HepG2 (cell line): ENCODE measurements around the gene SRF. TPM values are rescaled to one million over a fixed set of nuclear protein-coding genes. Genes with fewer than 3 reads are reported as not detected.

Source experiments
- ARNT ChIP-seq: fragments of 450-650 bp; IDR thresholded peaks from 2 replicates; pipeline ENCODE4 v1.6.1; 2017
- KDM6A ChIP-seq: IDR thresholded peaks from 2 replicates; pipeline ENCODE4 v1.6.1; 2016; ENCODE audit warnings: low read depth
- SP140L ChIP-seq: sonication (generic); formaldehyde crosslinking; IDR thresholded peaks from 2 replicates; pipeline ENCODE4 v1.4.0; 2020; ENCODE audit warnings: missing genetic modification reagents, borderline replicate concordance
- SP5 ChIP-seq: IDR thresholded peaks from 2 replicates; pipeline ENCODE4 v1.6.1; 2016; ENCODE audit warnings: low read depth, borderline replicate concordance
- TAF1 ChIP-seq: sonication (generic); formaldehyde crosslinking; IDR thresholded peaks from 2 replicates; pipeline ENCODE4 v1.4.0; 2020; ENCODE audit warnings: missing genetic modification reagents
- ZNF10 ChIP-seq: sonication (generic); formaldehyde crosslinking; IDR thresholded peaks from 2 replicates; pipeline ENCODE4 v1.4.0; 2020; ENCODE audit warnings: mild to moderate bottlenecking, low read depth, missing genetic modification reagents, borderline replicate concordance
- ZNF260 ChIP-seq: sonication (generic); formaldehyde crosslinking; IDR thresholded peaks from 2 replicates; pipeline ENCODE4 v1.4.0; 2020; ENCODE audit warnings: missing genetic modification reagents, low read depth, mild to moderate bottlenecking, borderline replicate concordance
- ZNF329 ChIP-seq: sonication (generic); formaldehyde crosslinking; IDR thresholded peaks from 2 replicates; pipeline ENCODE4 v1.9.0; 2021; ENCODE audit warnings: low read depth, mild to moderate bottlenecking, missing genetic modification reagents
- ZNF343 ChIP-seq: sonication (generic); formaldehyde crosslinking; IDR thresholded peaks from 2 replicates; pipeline ENCODE4 v1.4.0; 2020; ENCODE audit warnings: mild to moderate bottlenecking, missing genetic modification reagents
- polyA plus RNA-seq, 8 experiments: library from polyadenylated mRNA; depleted of rRNA in 3 of 8; stranded (reverse) in 7 of 8; unstranded in 1 of 8; fragments of >200 nt; fragmentation: Illumina TruSeq in 4 of 8; extraction: Trizol in 4 of 8; gene quantifications; 2 replicates each; pipeline versions ENCODE4 v1.2.1 to v1.2.3, GENCODE V29; 2011 to 2016; ENCODE audit warnings: low read depth in 4 of 8, missing spikeins in 1 of 8, mixed read lengths in 1 of 8; ENCODE audit not compliant: insufficient read depth in 1 of 8
- total RNA-seq, 5 experiments: library from RNA; depleted of rRNA; stranded (reverse); fragments of >200 nt; fragmentation: Illumina TruSeq; extraction: Trizol; gene quantifications; 2 replicates each; pipeline ENCODE4 v1.2.3, GENCODE V29; 2016; ENCODE audit warnings: low read depth in 1 of 5
- TF ChIP-seq, protein P1 (sequence below): sonication (generic); formaldehyde crosslinking; IDR thresholded peaks from 2 replicates; pipeline ENCODE4 v1.8.0; 2022; ENCODE audit warnings: mild to moderate bottlenecking, missing genetic modification reagents, moderate library complexity
- TF ChIP-seq, protein P2 (sequence below): sonication (generic); formaldehyde crosslinking; IDR thresholded peaks from 2 replicates; pipeline ENCODE4 v1.8.1; 2023; ENCODE audit warnings: mild to moderate bottlenecking, missing genetic modification reagents
- TF ChIP-seq, protein P3 (sequence below): sonication (generic); formaldehyde crosslinking; IDR thresholded peaks from 2 replicates; pipeline ENCODE4 v1.4.0; 2020; ENCODE audit warnings: mild to moderate bottlenecking, missing genetic modification reagents
- TF ChIP-seq, protein P4 (sequence below): sonication (generic); formaldehyde crosslinking; IDR thresholded peaks from 2 replicates; pipeline ENCODE4 v1.4.0; 2020; ENCODE audit warnings: missing genetic modification reagents, mild to moderate bottlenecking, borderline replicate concordance
- TF ChIP-seq, protein P5 (sequence below): IDR thresholded peaks from 2 replicates; pipeline ENCODE4 v1.6.1; 2016; ENCODE audit warnings: missing biosample characterization, missing genetic modification reagents, low read depth

The SRF gene
- total and polyA plus RNA-seq, 2 of the 13 experiments (the other 11 are each of a cell fraction or from before 2014, with no cell fraction given): 25.5 to 44.1 TPM

DNA sequence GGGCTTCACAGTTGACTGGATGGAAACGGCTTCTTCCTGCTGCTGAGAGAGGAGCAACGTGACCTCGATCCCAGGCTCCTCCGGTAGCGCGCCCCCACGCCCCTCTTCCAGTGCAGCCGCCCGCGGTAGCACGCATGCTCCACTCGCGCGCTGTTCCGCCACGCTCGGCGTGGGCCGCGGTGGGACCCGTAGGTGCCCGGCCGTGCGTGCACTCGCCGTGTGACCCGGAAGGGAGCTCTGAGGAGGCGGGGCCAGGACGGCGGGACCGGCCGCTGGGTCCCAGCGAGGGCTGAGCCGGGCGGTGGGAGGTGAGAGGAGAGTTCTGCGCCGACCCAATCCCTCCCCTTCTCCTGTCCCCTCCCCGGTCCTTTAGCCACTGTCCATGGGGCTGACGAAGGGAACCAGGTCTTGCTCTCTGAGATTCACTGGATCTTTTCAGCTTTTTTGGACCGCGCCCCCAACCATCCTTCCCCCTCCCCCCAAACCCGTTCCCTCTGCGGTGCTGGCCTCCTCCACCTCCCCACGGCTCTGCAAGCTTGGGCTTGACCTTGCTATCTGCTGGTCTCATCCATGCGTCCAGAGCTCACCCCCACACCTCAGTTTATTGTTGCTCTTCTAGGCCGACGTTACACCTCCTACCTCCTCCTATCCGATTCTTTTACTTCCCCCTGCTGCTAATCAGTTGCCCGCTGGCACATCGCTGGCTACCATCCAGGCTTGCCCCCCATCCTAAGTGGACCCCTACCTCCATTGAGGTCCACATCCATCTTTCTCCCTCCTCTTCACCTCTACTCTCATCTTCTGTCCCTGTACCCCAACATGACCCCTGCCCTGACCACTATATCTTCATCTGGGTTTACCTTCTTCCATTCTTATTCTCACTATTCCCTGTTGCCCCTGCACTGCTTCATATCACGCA lies 11.1 kb downstream of the SRF start, which contains the start of gene CUL9 (continued):
- TF ChIP-seq, protein P1, sequence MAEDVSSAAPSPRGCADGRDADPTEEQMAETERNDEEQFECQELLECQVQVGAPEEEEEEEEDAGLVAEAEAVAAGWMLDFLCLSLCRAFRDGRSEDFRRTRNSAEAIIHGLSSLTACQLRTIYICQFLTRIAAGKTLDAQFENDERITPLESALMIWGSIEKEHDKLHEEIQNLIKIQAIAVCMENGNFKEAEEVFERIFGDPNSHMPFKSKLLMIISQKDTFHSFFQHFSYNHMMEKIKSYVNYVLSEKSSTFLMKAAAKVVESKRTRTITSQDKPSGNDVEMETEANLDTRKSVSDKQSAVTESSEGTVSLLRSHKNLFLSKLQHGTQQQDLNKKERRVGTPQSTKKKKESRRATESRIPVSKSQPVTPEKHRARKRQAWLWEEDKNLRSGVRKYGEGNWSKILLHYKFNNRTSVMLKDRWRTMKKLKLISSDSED (CRISPR knock-in tag): no peak
- no peak for TF ChIP-seq SP140L
- peak; percentile 96 for TF ChIP-seq ZNF343 (CRISPR knock-in tag)
- no peak for TF ChIP-seq KDM6A (CRISPR knock-in tag)
- TF ChIP-seq, protein P2, sequence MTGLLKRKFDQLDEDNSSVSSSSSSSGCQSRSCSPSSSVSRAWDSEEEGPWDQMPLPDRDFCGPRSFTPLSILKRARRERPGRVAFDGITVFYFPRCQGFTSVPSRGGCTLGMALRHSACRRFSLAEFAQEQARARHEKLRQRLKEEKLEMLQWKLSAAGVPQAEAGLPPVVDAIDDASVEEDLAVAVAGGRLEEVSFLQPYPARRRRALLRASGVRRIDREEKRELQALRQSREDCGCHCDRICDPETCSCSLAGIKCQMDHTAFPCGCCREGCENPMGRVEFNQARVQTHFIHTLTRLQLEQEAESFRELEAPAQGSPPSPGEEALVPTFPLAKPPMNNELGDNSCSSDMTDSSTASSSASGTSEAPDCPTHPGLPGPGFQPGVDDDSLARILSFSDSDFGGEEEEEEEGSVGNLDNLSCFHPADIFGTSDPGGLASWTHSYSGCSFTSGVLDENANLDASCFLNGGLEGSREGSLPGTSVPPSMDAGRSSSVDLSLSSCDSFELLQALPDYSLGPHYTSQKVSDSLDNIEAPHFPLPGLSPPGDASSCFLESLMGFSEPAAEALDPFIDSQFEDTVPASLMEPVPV (CRISPR knock-in tag): peak; percentile 83; the same call in 1 of the 2 replicates
- TF ChIP-seq ZNF329: no peak
- TF ChIP-seq, protein P3, sequence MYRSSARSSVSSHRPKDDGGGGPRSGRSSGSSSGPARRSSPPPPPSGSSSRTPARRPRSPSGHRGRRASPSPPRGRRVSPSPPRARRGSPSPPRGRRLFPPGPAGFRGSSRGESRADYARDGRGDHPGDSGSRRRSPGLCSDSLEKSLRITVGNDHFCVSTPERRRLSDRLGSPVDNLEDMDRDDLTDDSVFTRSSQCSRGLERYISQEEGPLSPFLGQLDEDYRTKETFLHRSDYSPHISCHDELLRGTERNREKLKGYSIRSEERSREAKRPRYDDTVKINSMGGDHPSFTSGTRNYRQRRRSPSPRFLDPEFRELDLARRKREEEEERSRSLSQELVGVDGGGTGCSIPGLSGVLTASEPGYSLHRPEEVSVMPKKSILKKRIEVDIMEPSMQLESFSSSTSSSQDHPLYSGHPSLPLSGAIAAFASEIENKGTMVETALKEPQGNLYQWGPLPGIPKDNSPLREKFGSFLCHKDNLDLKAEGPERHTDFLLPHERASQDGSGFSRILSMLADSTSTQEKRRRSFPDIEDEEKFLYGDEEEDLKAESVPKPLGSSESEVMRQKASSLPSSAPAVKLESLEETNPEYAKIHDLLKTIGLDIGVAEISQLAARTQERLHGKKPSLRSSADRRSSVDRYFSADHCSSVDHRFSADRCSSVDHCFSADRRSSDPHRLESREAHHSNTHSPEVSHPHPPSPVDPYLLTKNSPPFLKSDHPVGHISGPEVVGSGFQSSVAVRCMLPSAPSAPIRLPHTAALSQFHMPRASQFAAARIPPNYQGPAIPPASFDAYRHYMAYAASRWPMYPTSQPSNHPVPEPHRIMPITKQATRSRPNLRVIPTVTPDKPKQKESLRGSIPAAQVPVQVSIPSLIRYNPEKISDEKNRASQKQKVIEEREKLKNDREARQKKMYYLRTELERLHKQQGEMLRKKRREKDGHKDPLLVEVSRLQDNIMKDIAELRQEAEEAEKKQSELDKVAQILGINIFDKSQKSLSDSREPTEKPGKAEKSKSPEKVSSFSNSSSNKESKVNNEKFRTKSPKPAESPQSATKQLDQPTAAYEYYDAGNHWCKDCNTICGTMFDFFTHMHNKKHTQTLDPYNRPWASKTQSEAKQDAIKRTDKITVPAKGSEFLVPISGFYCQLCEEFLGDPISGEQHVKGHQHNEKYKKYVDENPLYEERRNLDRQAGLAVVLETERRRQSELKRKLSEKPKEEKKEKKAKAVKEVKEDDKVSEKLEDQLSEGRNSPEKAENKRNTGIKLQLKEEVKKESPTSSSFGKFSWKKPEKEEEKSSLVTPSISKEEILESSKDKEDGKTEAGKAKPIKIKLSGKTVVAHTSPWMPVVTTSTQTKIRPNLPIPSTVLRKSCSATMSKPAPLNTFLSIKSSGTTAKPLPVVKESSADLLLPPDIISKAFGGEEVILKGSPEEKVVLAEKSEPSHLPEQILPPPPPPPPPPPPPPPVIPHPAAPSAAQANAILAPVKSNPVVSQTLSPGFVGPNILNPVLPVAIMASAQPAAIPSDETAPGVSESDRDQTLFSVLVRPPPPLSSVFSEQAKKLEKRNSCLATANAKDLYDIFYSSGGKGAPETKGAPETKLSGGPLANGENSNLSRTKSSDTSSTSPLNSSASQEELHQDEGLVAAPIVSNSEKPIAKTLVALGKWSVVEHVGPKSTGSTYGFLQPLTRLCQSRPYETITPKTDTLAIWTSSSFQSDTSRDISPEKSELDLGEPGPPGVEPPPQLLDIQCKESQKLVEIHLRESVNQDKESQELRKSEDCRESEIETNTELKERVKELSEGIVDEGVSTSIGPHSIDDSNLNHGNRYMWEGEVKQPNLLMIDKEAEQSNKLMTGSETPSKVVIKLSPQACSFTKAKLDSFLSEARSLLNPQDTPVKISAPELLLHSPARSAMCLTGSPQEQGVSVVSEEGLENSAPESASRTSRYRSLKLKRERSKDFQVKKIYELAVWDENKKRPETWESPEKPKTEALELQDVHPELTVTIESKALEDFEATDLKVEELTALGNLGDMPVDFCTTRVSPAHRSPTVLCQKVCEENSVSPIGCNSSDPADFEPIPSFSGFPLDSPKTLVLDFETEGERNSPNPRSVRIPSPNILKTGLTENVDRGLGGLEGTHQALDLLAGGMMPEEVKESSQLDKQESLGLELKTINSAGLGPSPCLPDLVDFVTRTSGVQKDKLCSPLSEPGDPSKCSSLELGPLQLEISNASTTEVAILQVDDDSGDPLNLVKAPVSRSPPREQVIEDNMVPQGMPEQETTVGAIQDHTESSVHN (CRISPR knock-in tag): peak; percentile 23; the same call in 1 of the 2 replicates
- TF ChIP-seq ZNF10 (CRISPR knock-in tag): no peak
- TF ChIP-seq ARNT: no peak
- TF ChIP-seq, protein P4, sequence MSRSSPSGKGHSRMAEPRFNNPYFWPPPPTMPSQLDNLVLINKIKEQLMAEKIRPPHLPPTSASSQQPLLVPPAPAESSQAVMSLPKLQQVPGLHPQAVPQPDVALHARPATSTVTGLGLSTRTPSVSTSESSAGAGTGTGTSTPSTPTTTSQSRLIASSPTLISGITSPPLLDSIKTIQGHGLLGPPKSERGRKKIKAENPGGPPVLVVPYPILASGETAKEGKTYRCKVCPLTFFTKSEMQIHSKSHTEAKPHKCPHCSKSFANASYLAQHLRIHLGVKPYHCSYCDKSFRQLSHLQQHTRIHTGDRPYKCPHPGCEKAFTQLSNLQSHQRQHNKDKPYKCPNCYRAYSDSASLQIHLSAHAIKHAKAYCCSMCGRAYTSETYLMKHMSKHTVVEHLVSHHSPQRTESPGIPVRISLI (CRISPR knock-in tag): peak; percentile 63; the same call in 1 of the 2 replicates
- peak; percentile 86 for TF ChIP-seq TAF1 (CRISPR knock-in tag)
- TF ChIP-seq, protein P5, sequence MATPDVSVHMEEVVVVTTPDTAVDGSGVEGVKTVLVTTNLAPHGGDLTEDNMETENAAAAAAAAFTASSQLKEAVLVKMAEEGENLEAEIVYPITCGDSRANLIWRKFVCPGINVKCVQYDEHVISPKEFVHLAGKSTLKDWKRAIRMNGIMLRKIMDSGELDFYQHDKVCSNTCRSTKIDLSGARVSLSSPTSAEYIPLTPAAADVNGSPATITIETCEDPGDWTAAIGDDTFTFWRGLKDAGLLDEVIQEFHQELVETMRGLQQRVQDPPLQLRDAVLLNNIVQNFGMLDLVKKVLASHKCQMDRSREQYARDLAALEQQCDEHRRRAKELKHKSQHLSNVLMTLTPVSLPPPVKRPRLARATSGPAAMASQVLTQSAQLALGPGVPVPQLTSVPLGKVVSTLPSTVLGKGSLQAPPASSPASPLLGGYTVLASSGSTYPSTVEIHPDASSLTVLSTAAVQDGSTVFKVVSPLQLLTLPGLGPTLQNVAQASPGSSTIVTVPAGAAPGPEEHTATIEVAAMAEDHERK (CRISPR knock-in tag): peak; percentile 94
- TF ChIP-seq ZNF260 (CRISPR knock-in tag): no peak
- TF ChIP-seq SP5 (CRISPR knock-in tag): peak; percentile 91
